Hematopoietic multipotent progenitor cell (in vitro differentiated cells): ENCODE data around the gene AUTS2. TPM values are rescaled to one million over a fixed set of nuclear protein-coding genes. Genes with fewer than 3 reads are reported as not detected.
A peak's percentile ranks its signal among the peaks of the same experiment; 100 is the strongest.

ENCODE experiments used
- DNase-seq, 3 donors: peaks; one replicate each; pipeline ENCODE4 v3.0.0-alpha.2; 2011 to 2015; ENCODE audit warnings: low read depth in 2 of 3, low spot score in 2 of 3
- total RNA-seq: library from RNA; depleted of rRNA; stranded (reverse); fragments of >200 nt; gene quantifications from one replicate; pipeline ENCODE4 v1.2.3, GENCODE V29; 2012

The AUTS2 gene
- total RNA-seq, 1 donor: 14.8 TPM

- peak in 2 of 3 donors; percentile 32 to 45 for DNase-seq
Measured at GRCh38 chr7:69599286-69599954, 1.1 kb downstream of the AUTS2 start.

- peak in 2 of 3 donors; percentile 29 to 41 for DNase-seq
Measured at GRCh38 chr7:69599955-69600709, 1.9 kb downstream of the AUTS2 start.

- no peak for DNase-seq
Measured at GRCh38 chr7:69600710-69601519, 2.6 kb downstream of the AUTS2 start.

DNA sequence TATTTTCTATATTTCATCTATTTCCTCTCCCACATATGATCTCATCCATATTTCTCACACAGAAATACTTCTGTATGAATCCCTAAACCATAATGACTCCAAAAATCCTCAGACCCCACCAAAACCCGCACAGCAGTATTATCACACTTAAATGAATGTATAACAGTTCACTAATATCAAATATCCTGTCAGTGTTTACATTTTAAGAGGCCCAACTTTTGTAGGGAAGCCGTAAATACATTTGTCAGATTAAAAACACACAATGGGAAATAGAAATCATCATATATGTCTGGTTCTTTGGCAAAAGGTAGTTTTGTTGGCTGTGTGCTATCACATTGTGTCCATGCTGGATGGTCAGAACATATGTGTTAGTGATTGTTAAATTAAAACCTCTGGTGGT is 4.2 kb downstream of the AUTS2 start:
- DNase-seq: no peak

DNA sequence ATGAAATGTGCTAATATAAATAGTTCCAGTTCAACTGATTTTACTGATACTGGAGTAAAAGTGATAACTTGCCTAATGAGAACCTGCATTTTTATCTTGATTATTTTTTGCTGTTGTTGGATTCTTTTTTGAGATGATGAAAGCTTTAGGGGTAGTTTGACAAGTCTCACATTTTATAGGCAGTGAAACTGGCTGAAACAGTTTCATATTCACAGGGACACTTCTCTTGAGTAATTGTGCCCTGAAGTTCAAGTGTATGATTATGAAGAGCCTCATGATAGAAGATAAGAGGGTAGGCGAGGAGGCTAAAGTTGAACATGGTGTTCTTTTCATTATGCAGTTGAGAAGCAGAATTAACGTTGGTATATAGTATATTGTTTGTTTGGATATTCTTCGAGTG is 5.1 kb downstream of the AUTS2 start:
- no peak for DNase-seq

DNA sequence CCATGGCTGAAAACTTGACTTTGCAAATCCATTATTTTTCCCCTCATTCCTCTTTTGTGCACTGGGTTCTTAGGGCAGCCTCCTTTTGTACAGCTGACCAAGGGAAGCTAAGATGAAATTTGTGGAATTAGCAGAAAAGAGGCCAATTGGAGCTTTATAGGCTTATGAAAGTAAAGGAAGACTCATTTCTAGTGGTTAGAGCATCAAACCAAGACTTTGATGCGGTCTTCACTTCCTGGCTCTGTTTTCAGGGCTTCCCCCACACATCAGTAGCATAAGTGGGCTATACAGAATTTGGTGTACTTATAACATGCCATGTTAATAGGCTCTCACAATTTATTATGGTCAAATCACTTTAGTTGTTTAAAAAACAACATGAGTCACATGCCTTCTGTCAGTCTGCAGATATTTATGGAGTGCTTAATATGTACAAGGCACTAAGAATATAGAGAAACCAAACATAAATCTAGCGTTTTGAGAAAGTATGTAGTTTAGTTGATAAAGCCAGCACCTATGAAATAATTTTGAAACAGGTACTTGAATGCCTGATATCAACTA is 5.7 kb downstream of the AUTS2 start:
- DNase-seq: peak in 1 of 3 donors; percentile 21

DNA sequence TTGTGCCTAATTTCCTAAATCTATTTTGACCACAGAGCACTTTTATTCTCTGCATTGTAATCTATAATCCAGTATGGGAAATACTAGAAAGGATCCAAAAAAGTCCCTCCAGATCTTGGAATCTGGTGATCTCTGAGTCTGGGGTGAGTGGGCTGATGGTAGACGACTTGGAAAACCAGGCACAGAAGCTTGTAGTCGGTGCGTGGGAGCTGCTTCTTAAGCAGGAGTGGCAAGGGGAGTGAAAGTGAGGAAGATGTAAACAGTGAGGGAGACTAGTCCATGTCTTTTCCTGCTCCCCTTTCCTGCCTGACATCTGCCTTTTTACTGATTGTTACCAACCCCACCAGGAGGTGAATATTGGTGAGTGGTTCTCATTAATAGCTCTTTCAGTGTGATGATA is 6.8 kb downstream of the AUTS2 start:
- no peak for DNase-seq

GRCh38 chr7:69605546-69605945 is 7.3 kb downstream of the AUTS2 start:
- DNase-seq: no peak

- no peak for DNase-seq
Measured at GRCh38 chr7:69608049-69608448, 9.8 kb downstream of the AUTS2 start.

DNA sequence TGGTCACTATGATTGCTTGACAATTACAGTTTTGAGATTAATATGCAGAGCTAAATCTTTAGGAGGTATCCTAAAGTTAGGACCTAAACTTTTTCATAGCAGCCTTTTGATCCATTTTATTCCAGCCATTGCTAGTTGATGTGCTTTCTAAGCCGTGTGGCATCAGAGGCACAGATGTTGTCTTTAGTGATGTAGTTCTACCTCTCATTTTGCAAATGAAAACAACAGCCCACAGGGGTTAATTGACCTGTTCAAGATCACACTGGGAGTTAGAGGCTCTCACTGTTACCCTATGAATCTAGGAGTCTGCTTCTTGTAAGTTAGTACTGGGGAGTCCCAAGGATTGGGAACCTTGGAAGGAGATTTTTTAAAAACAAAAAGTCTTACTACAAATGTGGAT is 10.6 kb downstream of the AUTS2 start:
- no peak for DNase-seq

GRCh38 chr7:69609541-69610373 is 11.5 kb downstream of the AUTS2 start:
- no peak for DNase-seq

- DNase-seq: peak in 1 of 3 donors; percentile 67
Measured at GRCh38 chr7:69610374-69611084, 12.3 kb downstream of the AUTS2 start.

GRCh38 chr7:69612981-69613380 is 14.7 kb downstream of the AUTS2 start:
- no peak for DNase-seq

DNA sequence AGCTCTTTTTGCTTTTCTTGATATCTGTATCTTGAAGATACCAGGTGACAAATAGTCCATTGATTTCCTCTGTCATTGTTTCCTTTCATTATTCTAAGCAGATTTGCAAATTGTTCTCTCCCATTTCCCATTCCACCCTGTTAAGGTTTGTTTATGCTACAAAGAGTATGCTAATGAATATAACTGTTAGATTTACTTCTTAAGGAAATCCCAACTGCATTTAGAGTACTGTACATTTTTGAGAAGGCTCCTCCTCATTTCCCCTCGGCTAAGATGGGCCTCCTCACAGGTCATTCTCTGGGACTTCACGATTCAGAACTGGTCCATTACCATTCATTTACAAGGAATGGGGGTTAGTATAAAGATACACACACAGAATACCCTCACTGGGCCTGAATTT is 15.6 kb downstream of the AUTS2 start:
- no peak for DNase-seq

- no peak for DNase-seq
Measured at GRCh38 chr7:69615685-69616084, 17.4 kb downstream of the AUTS2 start.

DNA sequence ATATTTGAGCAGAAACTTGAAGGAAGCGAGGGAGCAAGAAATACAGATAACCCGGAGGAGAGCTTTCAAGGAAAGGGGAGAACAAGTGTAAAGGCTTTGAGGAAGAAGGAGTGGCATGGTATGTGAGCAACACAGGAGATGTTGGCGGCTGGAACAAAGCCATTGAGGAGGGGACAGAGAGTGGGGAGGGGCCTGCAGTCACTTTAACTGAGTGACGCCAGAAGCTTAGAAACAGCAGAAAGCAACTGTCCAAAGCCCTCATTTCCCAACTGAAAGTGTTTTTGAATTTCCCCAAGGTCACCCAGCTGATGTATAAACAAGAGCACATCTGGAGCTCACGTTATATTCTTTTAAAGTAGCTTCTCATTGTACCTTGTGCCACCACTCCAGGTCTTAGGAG is 19.1 kb downstream of the AUTS2 start:
- no peak for DNase-seq

GRCh38 chr7:69619054-69619453 is 20.8 kb downstream of the AUTS2 start:
- DNase-seq: no peak

GRCh38 chr7:69619635-69620034 is 21.4 kb downstream of the AUTS2 start:
- DNase-seq: no peak

- DNase-seq: no peak
Measured at GRCh38 chr7:69620063-69620462, 21.8 kb downstream of the AUTS2 start.

DNA sequence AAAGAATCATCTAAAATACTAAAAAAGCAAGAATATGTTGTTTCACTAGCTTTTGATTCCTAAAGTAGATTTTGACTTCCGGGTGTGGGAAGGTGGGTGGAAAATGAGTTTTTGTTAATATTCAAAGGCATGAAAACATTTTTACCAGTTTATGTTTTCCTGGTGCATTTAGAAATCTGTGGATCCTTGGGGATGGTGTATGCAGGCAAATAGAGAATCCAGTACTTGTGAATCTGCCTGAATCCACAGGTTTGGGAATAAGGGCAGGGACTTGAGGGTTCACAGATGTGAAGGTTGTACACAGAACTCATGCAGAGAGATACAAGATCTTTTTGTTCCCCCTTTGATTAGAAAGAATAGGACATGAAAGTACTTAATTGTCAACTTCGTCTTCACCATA is 22.4 kb downstream of the AUTS2 start:
- no peak for DNase-seq
